Prostate gland (tissue), 2 donors: ENCODE results near the gene ACOXL.

Experiments used
- POLR2A ChIP-seq: fragments of 450-650 bp; IDR thresholded peaks from one replicate; pipeline ENCODE4 v1.6.1; 2016; ENCODE audit warnings: antibody characterized with exemption, mild to moderate bottlenecking
- TF ChIP-seq, protein P1 (sequence below), 4 experiments: fragments of 200-600 bp in 2 of 4; fragments of 450-650 bp in 2 of 4; sonication (generic) in 2 of 4; IDR thresholded peaks; 1 replicate in 3 of 4; 2 replicates in 1 of 4; pipeline ENCODE4 v1.5.1; 2016 to 2019; ENCODE audit warnings: antibody characterized with exemption in 4 of 4, mild to moderate bottlenecking in 2 of 4, moderate library complexity in 2 of 4

DNA sequence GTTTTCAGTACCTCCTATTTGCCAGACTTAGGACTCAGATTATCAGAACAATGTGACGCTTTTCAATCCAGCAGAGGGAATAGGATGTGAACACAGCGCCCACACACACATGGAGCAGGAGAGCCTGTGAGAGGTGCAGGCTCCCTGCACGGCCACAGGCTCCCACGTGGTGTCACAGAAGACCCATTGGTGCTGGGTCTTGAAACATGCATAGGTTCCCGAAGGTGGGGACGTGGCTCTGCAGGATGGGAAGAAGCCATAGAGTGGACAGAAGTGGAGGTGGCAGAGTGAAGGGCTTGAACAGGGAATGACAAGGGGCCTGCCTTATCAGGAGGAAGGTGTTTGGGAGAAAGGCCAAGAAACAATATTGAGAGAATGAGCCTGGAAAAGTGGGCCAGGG lies 309.9 kb downstream of the ACOXL start:
- TF ChIP-seq, protein P1, sequence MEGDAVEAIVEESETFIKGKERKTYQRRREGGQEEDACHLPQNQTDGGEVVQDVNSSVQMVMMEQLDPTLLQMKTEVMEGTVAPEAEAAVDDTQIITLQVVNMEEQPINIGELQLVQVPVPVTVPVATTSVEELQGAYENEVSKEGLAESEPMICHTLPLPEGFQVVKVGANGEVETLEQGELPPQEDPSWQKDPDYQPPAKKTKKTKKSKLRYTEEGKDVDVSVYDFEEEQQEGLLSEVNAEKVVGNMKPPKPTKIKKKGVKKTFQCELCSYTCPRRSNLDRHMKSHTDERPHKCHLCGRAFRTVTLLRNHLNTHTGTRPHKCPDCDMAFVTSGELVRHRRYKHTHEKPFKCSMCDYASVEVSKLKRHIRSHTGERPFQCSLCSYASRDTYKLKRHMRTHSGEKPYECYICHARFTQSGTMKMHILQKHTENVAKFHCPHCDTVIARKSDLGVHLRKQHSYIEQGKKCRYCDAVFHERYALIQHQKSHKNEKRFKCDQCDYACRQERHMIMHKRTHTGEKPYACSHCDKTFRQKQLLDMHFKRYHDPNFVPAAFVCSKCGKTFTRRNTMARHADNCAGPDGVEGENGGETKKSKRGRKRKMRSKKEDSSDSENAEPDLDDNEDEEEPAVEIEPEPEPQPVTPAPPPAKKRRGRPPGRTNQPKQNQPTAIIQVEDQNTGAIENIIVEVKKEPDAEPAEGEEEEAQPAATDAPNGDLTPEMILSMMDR (IDR thresholded peaks at IDR 0.05): no peak
- no peak for TF ChIP-seq POLR2A
